Psoas muscle (tissue), 8 donors: ENCODE data around the gene SLC36A4. TPM values are rescaled to one million over a fixed set of nuclear protein-coding genes. Genes with fewer than 3 reads are reported as not detected.
A peak's percentile ranks its signal among the peaks of the same experiment; 100 is the strongest.

Experiments used
- ATAC-seq, 4 donors: fragments of 200-7000 bp; cut with Tn5 transposase; one replicate each; pipeline ENCODE4 v1.9.1; 2020; ENCODE audit warnings: moderate library complexity in 3 of 4, mild to moderate bottlenecking in 2 of 4
- DNase-seq, 2 donors: peaks; one replicate each; pipeline ENCODE4 v3.0.0-alpha.2; 2020
- H3K27ac ChIP-seq: fragments of 200-600 bp; one replicate; pipeline ENCODE4 v1.8.0; 2022
- H3K27me3 ChIP-seq, 3 donors: fragments of 200-600 bp in 1 of 3; one replicate each; pipeline versions ENCODE4 v1.6.1 to v1.8.0; 2013 to 2022; ENCODE audit warnings: low read length in 2 of 3, mild to moderate bottlenecking in 2 of 3, moderate library complexity in 1 of 3; ENCODE audit not compliant: insufficient read depth in 3 of 3
- H3K36me3 ChIP-seq, 2 donors: fragments of 200-600 bp in 1 of 2; one replicate each; pipeline versions ENCODE4 v1.6.1 to v1.8.0; 2013 to 2022; ENCODE audit warnings: low read depth in 1 of 2, mild to moderate bottlenecking in 1 of 2, moderate library complexity in 1 of 2; ENCODE audit not compliant: insufficient read depth in 1 of 2
- H3K4me1 ChIP-seq: fragments of 200-600 bp; one replicate; pipeline ENCODE4 v1.8.0; 2022
- H3K4me3 ChIP-seq: fragments of 200-600 bp; one replicate; pipeline ENCODE4 v1.8.0; 2022; ENCODE audit warnings: mild to moderate bottlenecking
- H3K9me3 ChIP-seq: fragments of 200-600 bp; one replicate; pipeline ENCODE4 v1.8.0; 2022
- WGBS, 3 donors: extraction: QIAGEN DNeasy Blood & Tissue Kit; methylation state at CpG; one replicate each; pipeline versions ENCODE4 v1.1.6 to v1.1.7; 2013; 5-methylcytosine and 5-hydroxymethylcytosine counted together
- intact Hi-C, 2 donors: fragments of 100-400 bp; cut with DNase I; formaldehyde crosslinking; loops; one replicate each; pipeline versions ENCODE4 v1.11.0 to v1.14.2; 2022
- polyA plus RNA-seq, 3 donors: library from polyadenylated mRNA; stranded (reverse); fragments of 200-250 nt; gene quantifications; one replicate each; pipeline ENCODE4 v1.2.3, GENCODE V29; 2013
- total RNA-seq, 4 donors: library from RNA; stranded (reverse); fragmentation: NEBNext Ultra II Directional in 2 of 4; extraction: Animal tissue kit (Norgen Biotek cat#: 25700) in 2 of 4; gene quantifications; one replicate each; pipeline versions ENCODE4 v1.2.1 to v1.2.4, GENCODE V29; 2021 to 2023
- TF ChIP-seq, protein P1 (sequence below): fragments of 200-600 bp; IDR thresholded peaks from one replicate; pipeline ENCODE4 v1.8.0; 2022; ENCODE audit warnings: antibody characterized with exemption
- donor health status: healthy with polysubstance abuse.
- donor health status: DM: no; HTN: no; CAD: no; lungs with moderate emphysema.
- donor health status: Bipolar disorder and iron deficiency.
- donor health status: healthy.
- donor health status: DM: yes; HTN: yes; CAD: no.
- donor health status: DM: no; HTN: no; CAD: no.
- donor health status: DM: no; HTN: no; CAD: no.
- donor health status: DM: yes; HTN: yes; CAD: no.

SLC36A4 gene
- total and polyA plus RNA-seq, 7 donors, result 2.2 to 5.5 (median 3.0) TPM

- DNase-seq, result no peak
- Histone ChIP-seq H3K27me3 (no peaks in the 10 kb centered on the region), H3K27ac (peak overlapping the region; percentile 87), H3K9me3 (no peaks in the 10 kb centered on the region), H3K4me1 (peaks cover 6% of the 10 kb centered on the region), H3K4me3 (peak overlapping the region; percentile 88), H3K36me3 (no peaks in the 10 kb centered on the region)
- TF ChIP-seq, protein P1, sequence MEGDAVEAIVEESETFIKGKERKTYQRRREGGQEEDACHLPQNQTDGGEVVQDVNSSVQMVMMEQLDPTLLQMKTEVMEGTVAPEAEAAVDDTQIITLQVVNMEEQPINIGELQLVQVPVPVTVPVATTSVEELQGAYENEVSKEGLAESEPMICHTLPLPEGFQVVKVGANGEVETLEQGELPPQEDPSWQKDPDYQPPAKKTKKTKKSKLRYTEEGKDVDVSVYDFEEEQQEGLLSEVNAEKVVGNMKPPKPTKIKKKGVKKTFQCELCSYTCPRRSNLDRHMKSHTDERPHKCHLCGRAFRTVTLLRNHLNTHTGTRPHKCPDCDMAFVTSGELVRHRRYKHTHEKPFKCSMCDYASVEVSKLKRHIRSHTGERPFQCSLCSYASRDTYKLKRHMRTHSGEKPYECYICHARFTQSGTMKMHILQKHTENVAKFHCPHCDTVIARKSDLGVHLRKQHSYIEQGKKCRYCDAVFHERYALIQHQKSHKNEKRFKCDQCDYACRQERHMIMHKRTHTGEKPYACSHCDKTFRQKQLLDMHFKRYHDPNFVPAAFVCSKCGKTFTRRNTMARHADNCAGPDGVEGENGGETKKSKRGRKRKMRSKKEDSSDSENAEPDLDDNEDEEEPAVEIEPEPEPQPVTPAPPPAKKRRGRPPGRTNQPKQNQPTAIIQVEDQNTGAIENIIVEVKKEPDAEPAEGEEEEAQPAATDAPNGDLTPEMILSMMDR, result no peak
- ATAC-seq, result no peak
- intact Hi-C loops, result no loop called here
- 19 to 22% (median 20%) methylated on average over 14 of the region's 14 CpGs for WGBS, 3 donors
Measured at GRCh38 chr11:93198215-93198845, 539 bp upstream of the SLC36A4 start.

GRCh38 chr11:93196816-93197379 is 893 bp downstream of the SLC36A4 start:
- Histone ChIP-seq H3K27ac (no peak overlapping the region), H3K4me1 (peaks cover 6% of the 10 kb centered on the region), H3K9me3 (no peaks in the 10 kb centered on the region), H3K27me3 (no peaks in the 10 kb centered on the region), H3K4me3 (peak overlapping the region; percentile 88), H3K36me3 (no peaks in the 10 kb centered on the region)
- no peak for DNase-seq
- intact Hi-C loops, result no loop called here
- TF ChIP-seq, protein P1, result peak; percentile 7
- peak in 1 of 4 donors; percentile 10 for ATAC-seq
- WGBS, 3 donors, result 11 to 14% (median 14%) methylated on average over 13 of the region's 13 CpGs

DNA sequence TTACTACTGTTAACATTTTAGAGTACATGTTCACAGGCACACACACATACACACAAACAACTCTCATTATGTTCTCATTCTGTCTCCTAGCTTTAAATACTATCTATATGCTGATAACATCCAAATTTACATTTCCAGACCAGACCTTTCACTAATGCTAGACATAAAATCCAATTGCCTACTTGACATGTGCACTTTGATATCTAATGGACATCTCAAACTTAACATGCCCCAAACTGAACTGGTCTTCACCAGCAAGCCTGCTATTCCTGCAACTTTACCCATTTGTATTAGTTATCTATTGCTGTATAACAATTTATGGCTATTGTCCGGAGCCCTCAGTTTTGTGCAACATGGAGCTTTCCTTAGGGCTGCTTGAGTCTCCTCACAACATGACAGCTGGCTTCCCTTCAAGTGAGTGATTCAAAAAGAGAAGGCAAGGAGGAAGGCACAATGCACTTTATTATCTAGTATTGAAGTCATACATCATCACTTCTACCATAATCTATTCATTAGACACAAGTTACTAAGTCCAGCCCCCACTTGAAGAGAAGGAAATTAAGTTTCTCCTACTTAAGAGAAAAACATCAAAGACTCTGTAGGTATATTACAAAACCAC is 3.0 kb downstream of the SLC36A4 start:
- DNase-seq, result no peak
- intact Hi-C loops, result no loop called here
- H3K27ac ChIP-seq, result no peak overlapping the region
- no peaks in the 10 kb centered on the region for H3K27me3 ChIP-seq
- peaks cover 6% of the 10 kb centered on the region for H3K4me1 ChIP-seq
- ATAC-seq, result no peak
- H3K4me3 ChIP-seq, result no peak overlapping the region
- WGBS, 3 donors, result 95 to 97% (median 96%) methylated on average over 1 of the region's 1 CpG
- no peaks in the 10 kb centered on the region for H3K9me3 ChIP-seq
- no peaks in the 10 kb centered on the region for H3K36me3 ChIP-seq
- TF ChIP-seq, protein P1, result no peak

GRCh38 chr11:93193731-93194130 is 4.1 kb downstream of the SLC36A4 start:
- Histone ChIP-seq H3K9me3 (peaks cover 3% of the 10 kb centered on the region), H3K4me1 (peaks cover 6% of the 10 kb centered on the region), H3K36me3 (no peaks in the 10 kb centered on the region), H3K27me3 (no peaks in the 10 kb centered on the region), H3K4me3 (no peak overlapping the region), H3K27ac (no peak overlapping the region)
- ATAC-seq, result no peak
- TF ChIP-seq, protein P1, result no peak
- 84 to 95% (median 94%) methylated on average over 2 of the region's 2 CpGs for WGBS, 3 donors
- DNase-seq, result no peak
- intact Hi-C loops, result no loop called here
